GM12878 (cell line): Measurements from ENCODE around the gene SRMS. TPM values are rescaled to one million over a fixed set of nuclear protein-coding genes. Genes with fewer than 3 reads are reported as not detected.

ENCODE experiments used
- ATAC-seq: fragments of 200-7000 bp; cut with Tn5 transposase; 3 replicates; pipeline ENCODE4 v1.9.1; 2020; ENCODE audit warnings: mild to moderate bottlenecking, moderate library complexity
- BruUV-seq: library from RNA; stranded (reverse); fragments of 400-500 nt; replicated peaks from 2 replicates; lab custom pipeline; 2021; lab: Mats Ljungman, UMichigan
- CTCF ChIA-PET: fragments of 300-600 bp; sonication (Branson Sonifier 250); formaldehyde crosslinking; extraction: SDS; loops from one replicate; lab custom pipeline; 2021; ENCODE audit warnings: inconsistent platforms; lab: Yijun Ruan, JAX
- POLR2A ChIA-PET: fragments of 350-600 bp; formaldehyde crosslinking; extraction: SDS; loops from one replicate; lab custom pipeline; 2021; ENCODE audit warnings: inconsistent platforms; lab: Charles Lee
- RAD21 ChIA-PET: fragments of 300-600 bp; sonication (Branson Sonifier 250); formaldehyde crosslinking; loops from one replicate; lab custom pipeline; 2023; ENCODE audit warnings: antibody characterized with exemption; ENCODE audit not compliant: unreplicated experiment; lab: Charles Lee
- SMC1A ChIA-PET: fragments of 300-600 bp; sonication (Branson Sonifier 250); formaldehyde crosslinking; loops from one replicate; lab custom pipeline; 2023; ENCODE audit not compliant: unreplicated experiment, uncharacterized antibody; lab: Charles Lee
- DNase-seq: peaks from one replicate; pipeline ENCODE4 v3.0.0-alpha.2; 2011; ENCODE audit warnings: low read depth, low spot score
- FAIRE-seq: peaks from 3 replicates; lab custom pipeline; 2011; peaks lifted over from hg19 to GRCh38; lab: Jason Lieb, UNC
- H2AFZ ChIP-seq: 2 replicates; pipeline ENCODE4 v1.6.0; 2011; ENCODE audit warnings: low read depth, low read length, control low read depth; ENCODE audit not compliant: control insufficient read depth
- H3K27ac ChIP-seq: 2 replicates; pipeline ENCODE4 v1.5.1; 2011; ENCODE audit warnings: control low read depth; ENCODE audit not compliant: control insufficient read depth, insufficient read depth
- H3K27me3 ChIP-seq, 2 experiments: replicated peaks in 1 of 2; 2 replicates each; pipeline versions ENCODE4 v1.6.0 to v1.6.1; 2011; ENCODE audit warnings: low read length in 1 of 2; ENCODE audit not compliant: control insufficient read depth in 2 of 2, insufficient read depth in 2 of 2
- H3K36me3 ChIP-seq, 2 experiments: 2 replicates each; pipeline ENCODE4 v1.5.1; 2011; ENCODE audit warnings: low read length in 1 of 2; ENCODE audit not compliant: control insufficient read depth in 2 of 2, insufficient read depth in 2 of 2
- H3K4me1 ChIP-seq: 2 replicates; pipeline ENCODE4 v1.6.1; 2011; ENCODE audit warnings: mild to moderate bottlenecking, low read length, moderate library complexity, mixed read lengths; ENCODE audit not compliant: control insufficient read depth, insufficient read depth
- H3K4me2 ChIP-seq: 2 replicates; pipeline ENCODE4 v1.6.0; 2011; ENCODE audit warnings: control low read depth; ENCODE audit not compliant: control insufficient read depth, insufficient read depth
- H3K4me3 ChIP-seq: fragments of 200-600 bp; sonication (generic); 2 replicates; pipeline ENCODE4 v1.5.1; 2016
- H3K79me2 ChIP-seq: 2 replicates; pipeline ENCODE4 v1.6.0; 2011; ENCODE audit warnings: low read length; ENCODE audit not compliant: control insufficient read depth, insufficient read depth
- H3K9ac ChIP-seq: 2 replicates; pipeline ENCODE4 v1.8.0; 2011; ENCODE audit warnings: low read length, control low read depth, mixed read lengths; ENCODE audit not compliant: control insufficient read depth, insufficient read depth
- H3K9me3 ChIP-seq: replicated peaks from 3 replicates; pipeline ENCODE4 v1.5.1; 2011; ENCODE audit warnings: mild to moderate bottlenecking, low read length; ENCODE audit not compliant: control insufficient read depth, insufficient read depth
- H4K20me1 ChIP-seq: 2 replicates; pipeline ENCODE4 v1.6.0; 2011; ENCODE audit not compliant: control insufficient read depth, insufficient read depth
- CHD2 ChIP-seq: IDR thresholded peaks from 2 replicates; pipeline ENCODE4 v1.6.1; 2011; ENCODE audit warnings: low read depth, low read length, improper control_type of control experiment, borderline replicate concordance
- CHD4 ChIP-seq: fragments of 200-600 bp; sonication (generic); IDR thresholded peaks from 2 replicates; pipeline ENCODE4 v1.6.1; 2016; ENCODE audit warnings: mild to moderate bottlenecking
- EED ChIP-seq: sonication (generic); IDR thresholded peaks from 2 replicates; pipeline ENCODE4 v1.6.1; 2016; ENCODE audit warnings: antibody characterized with exemption, low read depth
- ESRRA ChIP-seq: IDR thresholded peaks from 2 replicates; pipeline ENCODE4 v1.6.1; 2012; ENCODE audit warnings: mild to moderate bottlenecking, low read length, improper control_type of control experiment
- EZH2 ChIP-seq: IDR thresholded peaks from 2 replicates; pipeline ENCODE4 v1.6.1; 2012; ENCODE audit warnings: low read depth, mild to moderate bottlenecking, control low read depth, inconsistent platforms, low read length, borderline replicate concordance; ENCODE audit not compliant: control insufficient read depth
- IRF4 ChIP-seq: IDR thresholded peaks from 2 replicates; pipeline ENCODE4 v1.6.1; 2011; ENCODE audit warnings: low read depth, low read length
- MYB ChIP-seq: fragments of 150-350 bp; IDR thresholded peaks from 2 replicates; pipeline ENCODE4 v1.6.1; 2014; ENCODE audit warnings: mild to moderate bottlenecking, low read depth, low read length, borderline replicate concordance
- NFXL1 ChIP-seq: fragments of 450-650 bp; IDR thresholded peaks from 2 replicates; pipeline ENCODE4 v1.6.1; 2017; ENCODE audit warnings: antibody characterized with exemption, mild to moderate bottlenecking, borderline replicate concordance
- NRF1 ChIP-seq: conservative IDR thresholded peaks from 2 replicates; pipeline ENCODE4 v1.6.1; 2011; ENCODE audit warnings: mild to moderate bottlenecking, low read depth, low read length, improper control_type of control experiment
- SREBF2 ChIP-seq: IDR thresholded peaks from 2 replicates; pipeline ENCODE4 v1.6.1; 2012; ENCODE audit warnings: mild to moderate bottlenecking, low read length
- ZZZ3 ChIP-seq: IDR thresholded peaks from 2 replicates; pipeline ENCODE4 v1.6.1; 2011; ENCODE audit warnings: low read depth; ENCODE audit not compliant: control insufficient read depth, insufficient read length
- WGBS: methylation state at CpG from one replicate; pipeline ENCODE4 v1.1.6; 2016; ENCODE audit warnings: low lambda C conversion rate; ENCODE audit not compliant: insufficient replicate concordance, insufficient coverage; ENCODE audit errors: missing lambda C conversion rate; 5-methylcytosine and 5-hydroxymethylcytosine counted together
- in situ Hi-C: fragments of 300-500 bp; cut with MboI; formaldehyde crosslinking; loops from 9 replicates; pipeline ENCODE4 v1.14.3; 2018; ENCODE audit warnings: mixed read lengths
- intact Hi-C: fragments of 100-400 bp; cut with micrococcal nuclease; formaldehyde crosslinking; loops from one replicate; pipeline ENCODE4 v1.14.2; 2022; ENCODE audit not compliant: unreplicated experiment
- polyA plus RNA-seq, 11 experiments: library from polyadenylated mRNA; depleted of rRNA in 4 of 11; unstranded in 6 of 11; stranded (reverse) in 5 of 11; fragments of >200 nt; fragmentation: Nextera tagmentation in 4 of 11; fragmentation: Illumina TruSeq in 1 of 11; extraction: Ambion mirVana in 4 of 11; extraction: Trizol in 1 of 11; gene quantifications; 1 replicate in 1 of 11; 2 replicates in 10 of 11; pipeline versions ENCODE4 v1.2.1 to v1.2.3, GENCODE V29; 2011 to 2016; ENCODE audit warnings: inconsistent platforms in 2 of 11, missing spikeins in 2 of 11, low read depth in 1 of 11
- total RNA-seq, 4 experiments: library from RNA; depleted of rRNA in 3 of 4; stranded (reverse); fragments of >200 nt in 3 of 4; fragmentation: Illumina TruSeq in 1 of 4; extraction: Trizol in 1 of 4; gene quantifications; 2 replicates each; pipeline versions ENCODE4 v1.2.1 to v1.2.3, GENCODE V29; 2013 to 2021
- TF ChIP-seq, protein P1 (sequence below): fragments of 450-650 bp; IDR thresholded peaks from 2 replicates; pipeline ENCODE4 v1.6.1; 2017; ENCODE audit warnings: antibody characterized with exemption, mild to moderate bottlenecking, moderate library complexity
- TF ChIP-seq, protein P2 (sequence below): fragments of 450-650 bp; formaldehyde crosslinking; IDR thresholded peaks from 2 replicates; pipeline ENCODE4 v1.4.0; 2020; ENCODE audit warnings: mild to moderate bottlenecking, moderate library complexity
- TF ChIP-seq, protein P3 (sequence below): fragments of 450-650 bp; IDR thresholded peaks from 2 replicates; pipeline ENCODE4 v1.6.1; 2016; ENCODE audit warnings: mild to moderate bottlenecking
- TF ChIP-seq, protein P4 (sequence below): IDR thresholded peaks from 2 replicates; pipeline ENCODE4 v1.6.1; 2011; ENCODE audit warnings: mild to moderate bottlenecking, low read depth, low read length, moderate library complexity; ENCODE audit not compliant: insufficient replicate concordance

The SRMS gene
- total and polyA plus RNA-seq, 10 of the 15 experiments (the other 5 are each of a cell fraction or from before 2014, with no cell fraction given) = not detected

DNA sequence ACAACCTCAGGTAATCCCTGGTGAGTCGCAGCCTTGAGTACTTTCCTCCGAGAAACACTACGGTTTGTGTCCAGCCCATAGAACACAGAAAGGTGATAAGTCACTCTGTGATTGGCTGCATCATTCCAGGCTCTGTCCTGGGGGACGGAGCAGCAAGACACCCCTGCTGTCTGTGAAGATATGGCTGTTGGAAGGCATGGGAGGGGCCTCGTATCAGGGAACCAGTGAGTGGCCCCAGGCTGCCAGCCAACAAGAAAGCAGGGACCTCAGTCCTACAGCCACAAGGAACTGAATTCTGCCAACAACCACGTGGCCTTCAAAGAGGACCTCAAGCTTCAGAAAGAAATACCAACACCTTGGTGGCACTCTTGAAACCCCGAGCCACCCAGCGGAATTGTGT lies 42.3 kb downstream of the SRMS start:
- ATAC-seq (no peak), FAIRE-seq (no peak), DNase-seq (no peak)
- no peaks in the 10 kb centered on the region; a peak in 1 of 4 replicates for H3K27me3 ChIP-seq
- H3K4me3 ChIP-seq = no peak overlapping the region
- H3K9me3 ChIP-seq = no peaks in the 10 kb centered on the region; the same call in 2 of the 3 replicates
- H3K79me2 ChIP-seq = no peaks in the 10 kb centered on the region
- SMC1A ChIA-PET = no interaction called here
- in situ Hi-C loops (no loop called here), intact Hi-C loops (no loop called here)
- WGBS = 37% methylated on average over 8 of the region's 8 CpGs
- no peaks in the 10 kb centered on the region for H4K20me1 ChIP-seq
- BruUV-seq = no TSS peak
- no peak overlapping the region for H2AFZ ChIP-seq
- CTCF ChIA-PET = no interaction called here
- no peak overlapping the region for H3K27ac ChIP-seq
- POLR2A ChIA-PET = no interaction called here
- RAD21 ChIA-PET = no interaction called here
- H3K36me3 ChIP-seq = no peaks in the 10 kb centered on the region
- no peak overlapping the region for H3K9ac ChIP-seq
- no peaks in the 10 kb centered on the region for H3K4me1 ChIP-seq
- TF ChIP-seq EED = no peak
- no peak for TF ChIP-seq IRF4
- TF ChIP-seq, protein P1, sequence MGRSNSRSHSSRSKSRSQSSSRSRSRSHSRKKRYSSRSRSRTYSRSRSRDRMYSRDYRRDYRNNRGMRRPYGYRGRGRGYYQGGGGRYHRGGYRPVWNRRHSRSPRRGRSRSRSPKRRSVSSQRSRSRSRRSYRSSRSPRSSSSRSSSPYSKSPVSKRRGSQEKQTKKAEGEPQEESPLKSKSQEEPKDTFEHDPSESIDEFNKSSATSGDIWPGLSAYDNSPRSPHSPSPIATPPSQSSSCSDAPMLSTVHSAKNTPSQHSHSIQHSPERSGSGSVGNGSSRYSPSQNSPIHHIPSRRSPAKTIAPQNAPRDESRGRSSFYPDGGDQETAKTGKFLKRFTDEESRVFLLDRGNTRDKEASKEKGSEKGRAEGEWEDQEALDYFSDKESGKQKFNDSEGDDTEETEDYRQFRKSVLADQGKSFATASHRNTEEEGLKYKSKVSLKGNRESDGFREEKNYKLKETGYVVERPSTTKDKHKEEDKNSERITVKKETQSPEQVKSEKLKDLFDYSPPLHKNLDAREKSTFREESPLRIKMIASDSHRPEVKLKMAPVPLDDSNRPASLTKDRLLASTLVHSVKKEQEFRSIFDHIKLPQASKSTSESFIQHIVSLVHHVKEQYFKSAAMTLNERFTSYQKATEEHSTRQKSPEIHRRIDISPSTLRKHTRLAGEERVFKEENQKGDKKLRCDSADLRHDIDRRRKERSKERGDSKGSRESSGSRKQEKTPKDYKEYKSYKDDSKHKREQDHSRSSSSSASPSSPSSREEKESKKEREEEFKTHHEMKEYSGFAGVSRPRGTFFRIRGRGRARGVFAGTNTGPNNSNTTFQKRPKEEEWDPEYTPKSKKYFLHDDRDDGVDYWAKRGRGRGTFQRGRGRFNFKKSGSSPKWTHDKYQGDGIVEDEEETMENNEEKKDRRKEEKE = no peak
- no peak for TF ChIP-seq MYB
- TF ChIP-seq, protein P2, sequence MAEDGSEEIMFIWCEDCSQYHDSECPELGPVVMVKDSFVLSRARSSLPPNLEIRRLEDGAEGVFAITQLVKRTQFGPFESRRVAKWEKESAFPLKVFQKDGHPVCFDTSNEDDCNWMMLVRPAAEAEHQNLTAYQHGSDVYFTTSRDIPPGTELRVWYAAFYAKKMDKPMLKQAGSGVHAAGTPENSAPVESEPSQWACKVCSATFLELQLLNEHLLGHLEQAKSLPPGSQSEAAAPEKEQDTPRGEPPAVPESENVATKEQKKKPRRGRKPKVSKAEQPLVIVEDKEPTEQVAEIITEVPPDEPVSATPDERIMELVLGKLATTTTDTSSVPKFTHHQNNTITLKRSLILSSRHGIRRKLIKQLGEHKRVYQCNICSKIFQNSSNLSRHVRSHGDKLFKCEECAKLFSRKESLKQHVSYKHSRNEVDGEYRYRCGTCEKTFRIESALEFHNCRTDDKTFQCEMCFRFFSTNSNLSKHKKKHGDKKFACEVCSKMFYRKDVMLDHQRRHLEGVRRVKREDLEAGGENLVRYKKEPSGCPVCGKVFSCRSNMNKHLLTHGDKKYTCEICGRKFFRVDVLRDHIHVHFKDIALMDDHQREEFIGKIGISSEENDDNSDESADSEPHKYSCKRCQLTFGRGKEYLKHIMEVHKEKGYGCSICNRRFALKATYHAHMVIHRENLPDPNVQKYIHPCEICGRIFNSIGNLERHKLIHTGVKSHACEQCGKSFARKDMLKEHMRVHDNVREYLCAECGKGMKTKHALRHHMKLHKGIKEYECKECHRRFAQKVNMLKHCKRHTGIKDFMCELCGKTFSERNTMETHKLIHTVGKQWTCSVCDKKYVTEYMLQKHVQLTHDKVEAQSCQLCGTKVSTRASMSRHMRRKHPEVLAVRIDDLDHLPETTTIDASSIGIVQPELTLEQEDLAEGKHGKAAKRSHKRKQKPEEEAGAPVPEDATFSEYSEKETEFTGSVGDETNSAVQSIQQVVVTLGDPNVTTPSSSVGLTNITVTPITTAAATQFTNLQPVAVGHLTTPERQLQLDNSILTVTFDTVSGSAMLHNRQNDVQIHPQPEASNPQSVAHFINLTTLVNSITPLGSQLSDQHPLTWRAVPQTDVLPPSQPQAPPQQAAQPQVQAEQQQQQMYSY = no peak
- TF ChIP-seq CHD4 = no peak
- TF ChIP-seq NRF1 = no peak
- TF ChIP-seq, protein P3, sequence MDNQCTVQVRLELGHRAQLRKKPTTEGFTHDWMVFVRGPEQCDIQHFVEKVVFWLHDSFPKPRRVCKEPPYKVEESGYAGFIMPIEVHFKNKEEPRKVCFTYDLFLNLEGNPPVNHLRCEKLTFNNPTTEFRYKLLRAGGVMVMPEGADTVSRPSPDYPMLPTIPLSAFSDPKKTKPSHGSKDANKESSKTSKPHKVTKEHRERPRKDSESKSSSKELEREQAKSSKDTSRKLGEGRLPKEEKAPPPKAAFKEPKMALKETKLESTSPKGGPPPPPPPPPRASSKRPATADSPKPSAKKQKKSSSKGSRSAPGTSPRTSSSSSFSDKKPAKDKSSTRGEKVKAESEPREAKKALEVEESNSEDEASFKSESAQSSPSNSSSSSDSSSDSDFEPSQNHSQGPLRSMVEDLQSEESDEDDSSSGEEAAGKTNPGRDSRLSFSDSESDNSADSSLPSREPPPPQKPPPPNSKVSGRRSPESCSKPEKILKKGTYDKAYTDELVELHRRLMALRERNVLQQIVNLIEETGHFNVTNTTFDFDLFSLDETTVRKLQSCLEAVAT = no peak
- TF ChIP-seq CHD2 = no peak
- no peak for TF ChIP-seq EZH2
- no peak for TF ChIP-seq SREBF2
- no peak for TF ChIP-seq NFXL1
- TF ChIP-seq ZZZ3 = no peak
- TF ChIP-seq, protein P4, sequence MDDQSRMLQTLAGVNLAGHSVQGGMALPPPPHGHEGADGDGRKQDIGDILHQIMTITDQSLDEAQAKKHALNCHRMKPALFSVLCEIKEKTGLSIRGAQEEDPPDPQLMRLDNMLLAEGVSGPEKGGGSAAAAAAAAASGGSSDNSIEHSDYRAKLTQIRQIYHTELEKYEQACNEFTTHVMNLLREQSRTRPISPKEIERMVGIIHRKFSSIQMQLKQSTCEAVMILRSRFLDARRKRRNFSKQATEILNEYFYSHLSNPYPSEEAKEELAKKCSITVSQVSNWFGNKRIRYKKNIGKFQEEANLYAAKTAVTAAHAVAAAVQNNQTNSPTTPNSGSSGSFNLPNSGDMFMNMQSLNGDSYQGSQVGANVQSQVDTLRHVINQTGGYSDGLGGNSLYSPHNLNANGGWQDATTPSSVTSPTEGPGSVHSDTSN = no peak
- TF ChIP-seq ESRRA = no peak
- H3K4me2 ChIP-seq = no peak overlapping the region
